ENCODE results near the gene TMEM178B.

GRCh38 chr7:141235656-141236055 is 161.8 kb downstream of the TMEM178B start:
- TF ChIP-seq CTCF (conservative IDR thresholded peaks at IDR 0.05 in 1 of 2, IDR thresholded peaks at IDR 0.05 in 1 of 2; ENCODE audit: extremely low read depth in 1 of 2, insufficient read depth in 1 of 2, low read depth in 1 of 2, low read length in 2 of 2), result no peak
- no peak for TF ChIP-seq EZH2 (IDR thresholded peaks at IDR 0.05; ENCODE audit: borderline replicate concordance, low read length)
